ENCODE measurements around the gene RTN4R.

- no peak for TF ChIP-seq MYC (CRISPR knock-in tag; IDR thresholded peaks at IDR 0.05; ENCODE audit: borderline replicate concordance)
- no peak for TF ChIP-seq CTCF (CRISPR knock-in tag; IDR thresholded peaks at IDR 0.05)
Observed at GRCh38 chr22:20290578-20291248, 22.6 kb upstream of the RTN4R start.

All from HepG2 (cell line).